ENCODE results near the gene CCBE1.

CCBE1 gene

DNA sequence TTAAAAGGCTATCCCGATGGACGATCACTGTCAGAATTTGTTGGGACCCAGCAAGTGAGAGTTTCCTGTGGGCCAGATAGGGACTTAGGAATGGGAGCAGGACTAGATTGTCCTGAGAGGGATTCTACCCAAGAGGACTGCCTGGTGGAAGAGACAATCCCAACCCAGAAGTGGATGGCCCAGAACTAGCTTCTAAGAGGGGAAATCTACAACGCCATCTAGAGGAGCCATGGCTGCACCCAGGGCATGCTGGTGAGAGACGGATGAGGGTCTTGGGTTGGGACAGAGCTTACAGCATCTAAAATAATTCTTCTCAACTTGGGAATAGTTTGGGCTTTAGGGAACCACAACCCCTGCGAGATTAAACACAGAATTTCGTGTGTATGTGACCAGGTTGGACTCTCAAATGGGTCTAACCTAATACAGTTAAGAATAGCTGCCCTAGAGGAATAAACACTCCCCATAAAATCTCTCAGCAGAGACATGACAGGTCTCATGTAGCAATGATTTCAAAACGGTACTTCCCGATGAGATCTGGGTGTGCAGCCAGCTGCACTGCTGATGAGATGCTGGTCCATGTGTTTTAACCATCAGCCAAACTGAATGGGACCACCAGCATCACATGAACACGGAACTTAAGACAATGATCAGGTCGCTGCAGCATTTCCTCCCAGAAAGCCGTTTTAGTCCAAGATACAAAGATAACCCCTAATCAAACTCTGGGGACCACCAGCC, 50.8 kb downstream of the CCBE1 start:
- peak; percentile 20 for DNase-seq (ENCODE audit: low read depth, low spot score)
- WGBS (ENCODE audit: insufficient coverage, insufficient read length): no CpG with 5 or more reads among the region's 11 CpGs

GRCh38 chr18:59643740-59644139, 53.5 kb downstream of the CCBE1 start:
- WGBS (ENCODE audit: insufficient coverage, insufficient read length): no CpG with 5 or more reads among the region's 6 CpGs
- DNase-seq (ENCODE audit: low read depth, low spot score): no peak
- Histone ChIP-seq H3K36me3 (ENCODE audit: control insufficient read depth, insufficient read depth, low read length) (no peaks in the 10 kb centered on the region), H3K4me1 (ENCODE audit: control insufficient read depth, insufficient read depth, low read length) (no peaks in the 10 kb centered on the region), H3K9me3 (ENCODE audit: control insufficient read depth, insufficient read depth, low read length) (no peaks in the 10 kb centered on the region), H3K4me3 (ENCODE audit: low read length) (no peak overlapping the region), H3K27me3 (ENCODE audit: control insufficient read depth, insufficient read depth, low read length) (no peaks in the 10 kb centered on the region), H3K27ac (ENCODE audit: low read length) (no peak overlapping the region)

More for the DNA sequence above, 50.8 kb downstream of the CCBE1 start:
- Histone ChIP-seq H3K27ac (ENCODE audit: low read length) (no peak overlapping the region), H3K36me3 (ENCODE audit: control insufficient read depth, insufficient read depth, low read length) (no peaks in the 10 kb centered on the region), H3K4me3 (ENCODE audit: low read length) (no peak overlapping the region), H3K4me1 (ENCODE audit: control insufficient read depth, insufficient read depth, low read length) (peaks cover 4% of the 10 kb centered on the region; the same call in 1 of the 2 replicates), H3K9me3 (ENCODE audit: control insufficient read depth, insufficient read depth, low read length) (no peaks in the 10 kb centered on the region), H3K27me3 (ENCODE audit: control insufficient read depth, insufficient read depth, low read length) (no peaks in the 10 kb centered on the region)

DNA sequence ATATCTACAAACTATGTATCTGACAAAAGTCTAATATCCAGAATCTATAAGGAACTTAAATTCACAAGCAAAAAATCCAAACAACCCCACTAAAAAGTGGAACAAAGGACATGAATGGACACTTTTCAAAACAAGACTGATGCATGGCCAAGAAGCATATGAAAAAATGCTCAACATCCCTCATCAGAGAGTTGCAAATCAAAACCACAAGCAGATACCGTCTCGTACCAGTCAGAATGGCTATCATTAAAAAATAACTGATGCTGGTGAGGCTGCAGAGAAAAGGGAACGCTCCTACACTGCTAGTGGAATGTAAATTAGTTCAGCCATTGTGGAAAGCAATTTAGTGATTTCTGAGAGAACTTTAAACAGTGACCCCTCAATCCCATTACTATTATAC, 56.5 kb downstream of the CCBE1 start:
- Histone ChIP-seq H3K4me1 (ENCODE audit: control insufficient read depth, insufficient read depth, low read length) (no peaks in the 10 kb centered on the region), H3K27ac (ENCODE audit: low read length) (no peak overlapping the region), H3K4me3 (ENCODE audit: low read length) (no peak overlapping the region), H3K9me3 (ENCODE audit: control insufficient read depth, insufficient read depth, low read length) (no peaks in the 10 kb centered on the region), H3K36me3 (ENCODE audit: control insufficient read depth, insufficient read depth, low read length) (no peaks in the 10 kb centered on the region), H3K27me3 (ENCODE audit: control insufficient read depth, insufficient read depth, low read length) (no peaks in the 10 kb centered on the region)
- no peak for DNase-seq (ENCODE audit: low read depth, low spot score)
- no CpG with 5 or more reads among the region's 3 CpGs for WGBS (ENCODE audit: insufficient coverage, insufficient read length)

- no peak for DNase-seq (ENCODE audit: low read depth, low spot score)
Observed at GRCh38 chr18:59639821-59640220, 57.4 kb downstream of the CCBE1 start.

GRCh38 chr18:59639136-59639535, 58.1 kb downstream of the CCBE1 start:
- H3K27me3 ChIP-seq (ENCODE audit: control insufficient read depth, insufficient read depth, low read length): no peaks in the 10 kb centered on the region
- 0 out of 2 replicates have a peak, but pooled peaks cover 1% of the 10 kb centered on the region for H3K4me1 ChIP-seq (ENCODE audit: control insufficient read depth, insufficient read depth, low read length)
- WGBS (ENCODE audit: insufficient coverage, insufficient read length): no CpG with 5 or more reads among the region's 2 CpGs
- DNase-seq (ENCODE audit: low read depth, low spot score): no peak
- H3K4me3 ChIP-seq (ENCODE audit: low read length): no peak overlapping the region
- H3K27ac ChIP-seq (ENCODE audit: low read length): no peak overlapping the region
- no peaks in the 10 kb centered on the region for H3K9me3 ChIP-seq (ENCODE audit: control insufficient read depth, insufficient read depth, low read length)
- H3K36me3 ChIP-seq (ENCODE audit: control insufficient read depth, insufficient read depth, low read length): no peaks in the 10 kb centered on the region

More at GRCh38 chr18:59639821-59640220, 57.4 kb downstream of the CCBE1 start:
- H3K36me3 ChIP-seq (ENCODE audit: control insufficient read depth, insufficient read depth, low read length): no peaks in the 10 kb centered on the region
- H3K27me3 ChIP-seq (ENCODE audit: control insufficient read depth, insufficient read depth, low read length): no peaks in the 10 kb centered on the region
- H3K9me3 ChIP-seq (ENCODE audit: control insufficient read depth, insufficient read depth, low read length): no peaks in the 10 kb centered on the region
- WGBS (ENCODE audit: insufficient coverage, insufficient read length): no CpG with 5 or more reads among the region's 5 CpGs
- no peaks in the 10 kb centered on the region for H3K4me1 ChIP-seq (ENCODE audit: control insufficient read depth, insufficient read depth, low read length)
- H3K27ac ChIP-seq (ENCODE audit: low read length): no peak overlapping the region
- no peak overlapping the region for H3K4me3 ChIP-seq (ENCODE audit: low read length)

GRCh38 chr18:59633961-59634485, 63.2 kb downstream of the CCBE1 start:
- Histone ChIP-seq H3K36me3 (ENCODE audit: control insufficient read depth, insufficient read depth, low read length) (no peaks in the 10 kb centered on the region), H3K27ac (ENCODE audit: low read length) (no peak overlapping the region), H3K4me3 (ENCODE audit: low read length) (no peak overlapping the region), H3K4me1 (ENCODE audit: control insufficient read depth, insufficient read depth, low read length) (0 out of 2 replicates have a peak, but pooled peaks cover 3% of the 10 kb centered on the region), H3K27me3 (ENCODE audit: control insufficient read depth, insufficient read depth, low read length) (no peaks in the 10 kb centered on the region), H3K9me3 (ENCODE audit: control insufficient read depth, insufficient read depth, low read length) (no peaks in the 10 kb centered on the region)
- no peak for DNase-seq (ENCODE audit: low read depth, low spot score)
- no CpG with 5 or more reads among the region's 4 CpGs for WGBS (ENCODE audit: insufficient coverage, insufficient read length)

DNA sequence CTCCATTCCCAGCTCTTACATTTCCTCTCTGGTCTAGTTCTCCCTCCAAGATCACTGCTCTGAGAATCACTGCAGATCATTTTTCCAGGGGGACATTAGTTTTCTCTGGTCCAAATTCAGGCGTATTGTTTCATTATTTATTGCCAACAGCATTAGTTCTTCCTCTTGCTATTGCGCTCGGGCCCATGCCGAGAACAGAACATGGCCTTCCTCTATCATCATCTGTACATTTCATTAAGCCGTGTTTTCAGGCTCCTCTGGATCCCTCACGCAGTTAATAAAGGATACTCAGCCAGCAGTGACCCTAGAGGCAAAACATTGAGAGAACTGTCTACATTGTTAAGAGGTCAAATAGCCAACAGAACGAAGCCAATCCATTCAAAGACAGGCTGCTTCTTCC, 63.9 kb downstream of the CCBE1 start:
- Histone ChIP-seq H3K36me3 (ENCODE audit: control insufficient read depth, insufficient read depth, low read length) (no peaks in the 10 kb centered on the region), H3K4me3 (ENCODE audit: low read length) (no peak overlapping the region), H3K27ac (ENCODE audit: low read length) (no peak overlapping the region), H3K9me3 (ENCODE audit: control insufficient read depth, insufficient read depth, low read length) (no peaks in the 10 kb centered on the region), H3K27me3 (ENCODE audit: control insufficient read depth, insufficient read depth, low read length) (no peaks in the 10 kb centered on the region), H3K4me1 (ENCODE audit: control insufficient read depth, insufficient read depth, low read length) (0 out of 2 replicates have a peak, but pooled peaks cover 3% of the 10 kb centered on the region)
- WGBS (ENCODE audit: insufficient coverage, insufficient read length): no CpG with 5 or more reads among the region's 7 CpGs
- no peak for DNase-seq (ENCODE audit: low read depth, low spot score)

DNA sequence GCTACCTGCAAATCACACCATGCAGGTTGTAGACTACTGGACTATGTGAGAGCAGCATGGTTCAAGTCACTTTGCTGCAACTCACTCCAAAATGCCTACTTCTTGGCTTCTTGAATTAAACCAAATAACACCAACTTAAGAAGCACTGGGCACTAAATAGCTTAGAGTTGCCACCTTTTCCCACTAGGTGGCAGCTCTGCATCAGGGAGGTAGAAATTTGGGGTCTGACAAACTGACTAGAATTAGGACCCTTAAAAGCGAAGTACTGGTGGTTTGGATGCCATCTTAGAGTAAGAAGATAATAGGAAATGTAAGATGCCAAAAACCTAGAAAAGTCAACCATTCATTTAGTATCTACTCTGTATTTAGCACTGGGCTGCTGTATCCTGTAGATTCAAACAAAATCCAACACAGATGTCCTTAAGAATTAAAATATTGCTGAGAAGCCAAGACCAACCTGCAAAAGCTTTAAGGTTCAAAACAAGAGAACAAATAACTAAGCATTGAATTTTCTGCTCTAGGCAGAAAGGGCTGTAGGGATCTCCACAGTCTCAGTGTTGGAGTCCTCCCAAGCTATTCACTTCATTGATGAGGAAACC, 65.5 kb downstream of the CCBE1 start:
- Histone ChIP-seq H3K27me3 (ENCODE audit: control insufficient read depth, insufficient read depth, low read length) (no peaks in the 10 kb centered on the region), H3K4me3 (ENCODE audit: low read length) (no peak overlapping the region), H3K27ac (ENCODE audit: low read length) (no peak overlapping the region), H3K4me1 (ENCODE audit: control insufficient read depth, insufficient read depth, low read length) (0 out of 2 replicates have a peak, but pooled peaks cover 3% of the 10 kb centered on the region), H3K36me3 (ENCODE audit: control insufficient read depth, insufficient read depth, low read length) (no peaks in the 10 kb centered on the region), H3K9me3 (ENCODE audit: control insufficient read depth, insufficient read depth, low read length) (no peaks in the 10 kb centered on the region)
- WGBS (ENCODE audit: insufficient coverage, insufficient read length): no CpG with 5 or more reads among the region's 1 CpG
- DNase-seq (ENCODE audit: low read depth, low spot score): peak; percentile 37

GRCh38 chr18:59629894-59630293, 67.3 kb downstream of the CCBE1 start:
- no peak for DNase-seq (ENCODE audit: low read depth, low spot score)
- no CpG with 5 or more reads among the region's 6 CpGs for WGBS (ENCODE audit: insufficient coverage, insufficient read length)
- Histone ChIP-seq H3K9me3 (ENCODE audit: control insufficient read depth, insufficient read depth, low read length) (no peaks in the 10 kb centered on the region), H3K4me3 (ENCODE audit: low read length) (no peak overlapping the region), H3K36me3 (ENCODE audit: control insufficient read depth, insufficient read depth, low read length) (no peaks in the 10 kb centered on the region), H3K27me3 (ENCODE audit: control insufficient read depth, insufficient read depth, low read length) (no peaks in the 10 kb centered on the region), H3K27ac (ENCODE audit: low read length) (no peak overlapping the region), H3K4me1 (ENCODE audit: control insufficient read depth, insufficient read depth, low read length) (0 out of 2 replicates have a peak, but pooled peaks cover 3% of the 10 kb centered on the region)

- Histone ChIP-seq H3K9me3 (ENCODE audit: control insufficient read depth, insufficient read depth, low read length) (no peaks in the 10 kb centered on the region), H3K4me3 (ENCODE audit: low read length) (no peak overlapping the region), H3K27ac (ENCODE audit: low read length) (no peak overlapping the region), H3K4me1 (ENCODE audit: control insufficient read depth, insufficient read depth, low read length) (0 out of 2 replicates have a peak, but pooled peaks cover 1% of the 10 kb centered on the region), H3K27me3 (ENCODE audit: control insufficient read depth, insufficient read depth, low read length) (no peaks in the 10 kb centered on the region), H3K36me3 (ENCODE audit: control insufficient read depth, insufficient read depth, low read length) (no peaks in the 10 kb centered on the region)
- WGBS (ENCODE audit: insufficient coverage, insufficient read length): no CpG with 5 or more reads among the region's 1 CpG
- DNase-seq (ENCODE audit: low read depth, low spot score): no peak
Observed at GRCh38 chr18:59628995-59629394, 68.2 kb downstream of the CCBE1 start.
